ENCODE measurements around the gene MYH11.

The MYH11 gene

DNA sequence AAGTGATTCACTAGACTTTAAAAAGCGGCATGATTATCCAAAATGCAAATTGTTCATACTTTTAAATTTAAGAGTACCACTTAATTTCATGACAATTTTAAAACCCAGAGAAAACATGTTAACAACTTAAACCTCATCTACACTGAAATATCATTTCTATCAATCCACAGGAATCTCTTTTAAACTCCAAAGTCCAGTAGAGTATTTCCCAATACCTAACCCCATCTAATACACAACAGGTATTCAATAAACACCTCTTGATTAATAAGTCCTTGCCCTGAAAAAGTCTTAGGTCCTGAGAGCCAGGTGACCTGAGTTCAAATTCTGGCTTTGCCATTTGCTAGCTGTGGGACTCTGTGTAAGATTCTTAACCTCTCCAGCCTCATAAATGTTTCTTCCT lies 16.9 kb upstream of the MYH11 start:
- CTCF ChIA-PET = interaction anchor here (0.9 to 4.2 kb wide), 35 partner anchors 9 to 263 kb away, joined by 3 to 66 read pairs (median 7); partner anchors contain the start of gene CEP20
- TF ChIP-seq, protein P1, sequence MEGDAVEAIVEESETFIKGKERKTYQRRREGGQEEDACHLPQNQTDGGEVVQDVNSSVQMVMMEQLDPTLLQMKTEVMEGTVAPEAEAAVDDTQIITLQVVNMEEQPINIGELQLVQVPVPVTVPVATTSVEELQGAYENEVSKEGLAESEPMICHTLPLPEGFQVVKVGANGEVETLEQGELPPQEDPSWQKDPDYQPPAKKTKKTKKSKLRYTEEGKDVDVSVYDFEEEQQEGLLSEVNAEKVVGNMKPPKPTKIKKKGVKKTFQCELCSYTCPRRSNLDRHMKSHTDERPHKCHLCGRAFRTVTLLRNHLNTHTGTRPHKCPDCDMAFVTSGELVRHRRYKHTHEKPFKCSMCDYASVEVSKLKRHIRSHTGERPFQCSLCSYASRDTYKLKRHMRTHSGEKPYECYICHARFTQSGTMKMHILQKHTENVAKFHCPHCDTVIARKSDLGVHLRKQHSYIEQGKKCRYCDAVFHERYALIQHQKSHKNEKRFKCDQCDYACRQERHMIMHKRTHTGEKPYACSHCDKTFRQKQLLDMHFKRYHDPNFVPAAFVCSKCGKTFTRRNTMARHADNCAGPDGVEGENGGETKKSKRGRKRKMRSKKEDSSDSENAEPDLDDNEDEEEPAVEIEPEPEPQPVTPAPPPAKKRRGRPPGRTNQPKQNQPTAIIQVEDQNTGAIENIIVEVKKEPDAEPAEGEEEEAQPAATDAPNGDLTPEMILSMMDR (IDR thresholded peaks at IDR 0.05; ENCODE audit: insufficient read depth, low read length, missing control alignments) = no peak
- DNase-seq (ENCODE audit: low read depth, low spot score) = no peak
- H3K4me3 ChIP-seq (ENCODE audit: low read depth, low read length) = no peak overlapping the region
- POLR2A ChIA-PET = no interaction called here

DNA sequence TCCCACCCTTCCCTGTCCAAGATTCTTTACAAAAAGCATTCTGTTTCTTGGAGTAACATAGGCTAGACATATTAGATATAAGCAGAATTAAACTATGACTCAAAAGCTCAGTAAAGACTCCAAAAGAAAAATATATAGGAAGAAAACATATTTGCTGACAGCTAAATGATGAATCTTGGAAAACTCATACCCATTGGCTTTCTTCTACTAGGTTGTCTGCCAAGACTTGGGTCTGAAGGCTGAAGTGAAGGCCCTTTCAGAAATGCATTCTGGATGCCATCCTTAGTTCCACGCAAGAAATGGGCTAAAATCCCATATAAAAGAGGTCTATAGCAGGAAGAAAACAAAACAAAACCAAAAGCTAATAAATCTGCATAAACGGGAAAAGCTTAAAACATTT lies 16.5 kb upstream of the MYH11 start:
- CTCF ChIA-PET = interaction anchor here (1.1 to 4.2 kb wide), 24 partner anchors 9 to 263 kb away, joined by 3 to 66 read pairs (median 7); partner anchors contain the start of gene CEP20
- DNase-seq (ENCODE audit: low read depth, low spot score) = no peak
- TF ChIP-seq, protein P1 (IDR thresholded peaks at IDR 0.05; ENCODE audit: insufficient read depth, low read length, missing control alignments) = no peak
- POLR2A ChIA-PET = no interaction called here
- no peak overlapping the region for H3K4me3 ChIP-seq (ENCODE audit: low read depth, low read length)

DNA sequence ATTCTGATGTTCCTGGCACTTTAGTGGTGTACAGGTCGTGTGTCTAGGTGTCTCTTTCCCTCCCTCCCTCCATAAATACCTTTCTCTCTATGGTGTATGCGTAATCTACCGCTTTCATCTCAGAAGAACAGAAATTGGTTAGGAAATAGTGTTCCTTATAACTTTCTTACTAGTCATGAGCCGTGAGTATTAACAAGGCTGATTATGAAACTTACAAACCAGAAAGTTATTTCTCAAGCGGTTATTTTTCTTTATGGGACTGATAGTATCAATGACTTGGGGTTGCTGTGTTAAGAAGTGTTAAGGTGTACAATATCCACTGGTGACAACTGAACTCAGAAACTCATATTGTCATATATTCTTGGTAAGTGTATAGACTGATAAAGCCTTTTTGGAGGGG lies 13.2 kb upstream of the MYH11 start:
- ChIA-PET POLR2A (no interaction called here), CTCF (interaction anchor here (0.7 to 1.5 kb wide), 2 partner anchors 9 to 316 kb away, joined by 3 to 5 read pairs; no protein-coding TSS in a partner anchor)
- DNase-seq (ENCODE audit: low read depth, low spot score) = no peak
- TF ChIP-seq, protein P1 (IDR thresholded peaks at IDR 0.05; ENCODE audit: insufficient read depth, low read length, missing control alignments) = no peak
- H3K4me3 ChIP-seq (ENCODE audit: low read depth, low read length) = no peak overlapping the region

DNA sequence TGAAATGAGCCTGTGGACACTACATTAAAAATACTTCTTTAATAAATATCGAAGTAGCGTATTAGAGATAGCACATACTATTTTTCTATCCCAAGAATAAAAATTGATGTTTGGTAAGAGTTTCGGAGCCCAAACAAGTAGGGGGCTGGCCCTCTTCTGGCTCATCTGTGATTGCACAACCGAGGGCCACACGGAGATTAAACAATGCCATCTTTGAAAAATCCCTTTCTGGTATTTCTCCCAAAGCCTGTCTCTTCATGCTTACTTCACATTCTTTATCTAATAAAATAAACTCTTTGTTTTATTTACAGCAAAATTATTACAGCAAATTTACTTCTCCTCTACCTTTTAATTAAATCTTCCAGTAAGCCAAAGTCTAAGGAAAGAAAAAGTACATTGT lies 9.6 kb upstream of the MYH11 start:
- CTCF ChIA-PET = interaction anchor here (4.4 kb wide), 1 partner anchor 8 kb away, joined by 33 read pairs; no protein-coding TSS in a partner anchor
- no peak for DNase-seq (ENCODE audit: low read depth, low spot score)

DNA sequence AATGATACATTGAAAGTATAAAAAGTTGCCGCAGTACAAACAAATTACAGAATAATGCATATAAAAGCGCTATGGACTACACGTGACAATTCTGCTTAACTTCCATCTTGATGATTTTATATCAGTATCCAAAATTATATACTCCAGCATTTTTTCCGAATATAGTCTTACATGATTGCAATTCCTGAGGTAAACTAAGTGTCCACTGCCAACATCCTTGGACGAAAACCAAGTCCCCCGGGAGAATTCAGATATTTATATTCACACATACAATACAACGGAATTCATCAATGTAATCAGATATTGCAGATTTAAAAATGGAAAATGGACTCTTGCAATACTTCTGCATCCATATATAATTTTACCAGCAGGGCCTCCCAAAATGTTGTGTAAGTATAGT lies 8.9 kb upstream of the MYH11 start:
- ChIA-PET CTCF (interaction anchor here (0.8 to 4.4 kb wide), 2 partner anchors 9 to 99 kb away, joined by 3 to 33 read pairs; no protein-coding TSS in a partner anchor), POLR2A (no interaction called here)
- TF ChIP-seq, protein P1 (IDR thresholded peaks at IDR 0.05; ENCODE audit: insufficient read depth, low read length, missing control alignments) = no peak
- DNase-seq (ENCODE audit: low read depth, low spot score) = no peak
- H3K4me3 ChIP-seq (ENCODE audit: low read depth, low read length) = no peak overlapping the region

More for the DNA sequence above, 9.6 kb upstream of the MYH11 start:
- TF ChIP-seq, protein P1 (IDR thresholded peaks at IDR 0.05; ENCODE audit: insufficient read depth, low read length, missing control alignments) = no peak
- no peak overlapping the region for H3K4me3 ChIP-seq (ENCODE audit: low read depth, low read length)
- POLR2A ChIA-PET = no interaction called here

DNA sequence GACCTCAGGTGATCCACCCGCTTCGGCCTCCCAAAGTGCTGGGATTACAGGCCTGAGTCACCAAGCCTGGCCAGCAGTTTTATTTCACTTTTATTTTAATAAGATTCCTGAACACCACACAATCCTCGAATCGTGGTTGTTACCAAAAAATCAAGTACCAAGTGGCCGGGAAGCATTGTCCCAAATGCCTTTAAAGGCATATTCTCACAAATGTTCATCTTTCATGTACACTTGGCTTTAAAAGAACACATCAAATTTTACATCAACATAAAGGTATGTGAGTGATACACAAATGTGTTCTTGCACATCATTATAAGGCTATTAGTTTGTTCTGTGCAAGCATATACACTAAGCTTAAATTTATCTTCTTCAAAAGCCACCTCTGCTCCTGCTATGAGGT lies 8.1 kb upstream of the MYH11 start:
- TF ChIP-seq, protein P1 (IDR thresholded peaks at IDR 0.05; ENCODE audit: insufficient read depth, low read length, missing control alignments) = no peak
- DNase-seq (ENCODE audit: low read depth, low spot score) = no peak
- POLR2A ChIA-PET = no interaction called here
- CTCF ChIA-PET = interaction anchor here (4.4 kb wide), 1 partner anchor 10 kb away, joined by 33 read pairs; no protein-coding TSS in a partner anchor
- H3K4me3 ChIP-seq (ENCODE audit: low read depth, low read length) = no peak overlapping the region
